Tibial nerve (tissue), 4 donors: ENCODE results near the gene C2CD4A.

Experiments
- CTCF ChIP-seq, 5 experiments: fragments of 200-600 bp in 3 of 5; fragments of 450-650 bp in 2 of 5; sonication (generic) in 3 of 5; IDR thresholded peaks; one replicate each; pipeline ENCODE4 v1.5.1; 2016 to 2019; ENCODE audit warnings: antibody characterized with exemption in 5 of 5, mild to moderate bottlenecking in 3 of 5, moderate library complexity in 2 of 5
- EP300 ChIP-seq, 2 donors: sonication (generic); formaldehyde crosslinking; IDR thresholded peaks; one replicate each; pipeline ENCODE4 v1.6.1; 2017; ENCODE audit warnings: antibody characterized with exemption in 2 of 2, mild to moderate bottlenecking in 1 of 2
- POLR2A ChIP-seq, 2 donors: fragments of 450-650 bp; IDR thresholded peaks; one replicate each; pipeline ENCODE4 v1.6.1; 2017; ENCODE audit warnings: antibody characterized with exemption in 2 of 2, mild to moderate bottlenecking in 2 of 2, moderate library complexity in 2 of 2

- TF ChIP-seq CTCF (IDR thresholded peaks at IDR 0.05), result no peak
- TF ChIP-seq EP300 (IDR thresholded peaks at IDR 0.05), result no peak
- TF ChIP-seq POLR2A (IDR thresholded peaks at IDR 0.05), result no peak
Observed at GRCh38 chr15:62046078-62046743, 20.6 kb upstream of the C2CD4A start.
